Thyroid gland (tissue), 4 donors: Measurements from ENCODE around the gene SLC27A3. TPM values are rescaled to one million over a fixed set of nuclear protein-coding genes. Genes with fewer than 3 reads are reported as not detected.

Source experiments
- DNase-seq, 2 donors: peaks; one replicate each; pipeline ENCODE4 v3.0.0-alpha.2; 2019
- H3K27ac ChIP-seq, 3 donors: fragments of 200-600 bp; sonication (generic); 1 replicate in 2 of 3; 2 replicates in 1 of 3; pipeline ENCODE4 v1.5.1; 2016 to 2019; ENCODE audit warnings: mild to moderate bottlenecking in 1 of 3, moderate library complexity in 1 of 3
- H3K27me3 ChIP-seq: fragments of 200-600 bp; sonication (generic); one replicate; pipeline ENCODE4 v1.5.1; 2019
- H3K36me3 ChIP-seq, 2 donors: fragments of 200-600 bp; sonication (generic); one replicate each; pipeline ENCODE4 v1.5.1; 2016 to 2019
- H3K4me1 ChIP-seq, 2 donors: fragments of 200-600 bp; sonication (generic); one replicate each; pipeline ENCODE4 v1.5.1; 2017 to 2019
- H3K4me3 ChIP-seq, 3 donors: fragments of 200-600 bp; sonication (generic); replicated peaks in 1 of 3; 1 replicate in 2 of 3; 2 replicates in 1 of 3; pipeline ENCODE4 v1.5.1; 2016; ENCODE audit warnings: mild to moderate bottlenecking in 1 of 3
- H3K9me3 ChIP-seq: fragments of 200-600 bp; sonication (generic); one replicate; pipeline ENCODE4 v1.5.1; 2017
- CTCF ChIP-seq, 6 experiments: fragments of 200-600 bp in 3 of 6; fragments of 450-650 bp in 3 of 6; sonication (generic) in 3 of 6; IDR thresholded peaks; one replicate each; pipeline ENCODE4 v1.5.1; 2016 to 2019; ENCODE audit warnings: antibody characterized with exemption in 6 of 6, mild to moderate bottlenecking in 2 of 6, inconsistent platforms in 1 of 6, moderate library complexity in 1 of 6
- POLR2A ChIP-seq, 2 donors: fragments of 450-650 bp; IDR thresholded peaks; one replicate each; pipeline ENCODE4 v1.6.1; 2017; ENCODE audit warnings: antibody characterized with exemption in 2 of 2, mild to moderate bottlenecking in 2 of 2, moderate library complexity in 1 of 2
- WGBS, 2 donors: methylation state at CpG; one replicate each; pipeline ENCODE4 v1.1.5; 2017; 5-methylcytosine and 5-hydroxymethylcytosine counted together
- intact Hi-C: fragments of 100-400 bp; cut with DNase I; formaldehyde crosslinking; loops from one replicate; pipeline ENCODE4 v1.15.1; 2023
- total RNA-seq, 4 donors: library from RNA; depleted of rRNA; stranded (reverse); fragments of >200 nt; gene quantifications; one replicate each; pipeline ENCODE4 v1.2.3, GENCODE V29; 2016

SLC27A3 gene
- total RNA-seq, 4 donors from 2014 or later: 14.4 to 32.5 (median 23.2) TPM

DNA sequence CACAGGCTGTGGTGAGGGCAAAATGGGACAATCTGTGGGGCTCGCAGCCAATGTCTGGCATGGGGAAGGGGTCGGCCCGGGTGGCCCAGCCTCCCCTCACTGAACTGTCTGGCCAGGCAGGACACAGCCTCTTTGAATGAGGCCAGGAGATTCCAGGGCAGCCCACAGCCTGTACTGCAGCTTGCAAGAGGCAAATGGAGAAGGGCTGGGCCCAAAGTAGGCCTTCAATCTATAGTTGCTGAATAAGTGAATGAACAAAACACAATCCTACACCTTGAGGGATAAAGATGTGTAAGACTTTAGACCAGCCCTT is 23.2 kb downstream of the SLC27A3 start:
- Histone ChIP-seq H3K27me3 (no peaks in the 10 kb centered on the region), H3K9me3 (no peaks in the 10 kb centered on the region), H3K36me3 (no peaks in the 10 kb centered on the region), H3K4me1 (peaks cover 0 to 1% of the 10 kb centered on the region in 2 donors), H3K4me3 (no peak overlapping the region), H3K27ac (no peak overlapping the region)
- DNase-seq: no peak
- intact Hi-C loops: loop anchor here (5.0 to 10.0 kb wide), 2 partner anchors 146 to 189 kb away; partner anchors contain the start of genes DENND4B and RAB13
- 75 to 85% methylated on average over 3 of the region's 3 CpGs for WGBS, 2 donors
- TF ChIP-seq POLR2A (IDR thresholded peaks at IDR 0.05) (no peak), CTCF (IDR thresholded peaks at IDR 0.05) (no peak)

DNA sequence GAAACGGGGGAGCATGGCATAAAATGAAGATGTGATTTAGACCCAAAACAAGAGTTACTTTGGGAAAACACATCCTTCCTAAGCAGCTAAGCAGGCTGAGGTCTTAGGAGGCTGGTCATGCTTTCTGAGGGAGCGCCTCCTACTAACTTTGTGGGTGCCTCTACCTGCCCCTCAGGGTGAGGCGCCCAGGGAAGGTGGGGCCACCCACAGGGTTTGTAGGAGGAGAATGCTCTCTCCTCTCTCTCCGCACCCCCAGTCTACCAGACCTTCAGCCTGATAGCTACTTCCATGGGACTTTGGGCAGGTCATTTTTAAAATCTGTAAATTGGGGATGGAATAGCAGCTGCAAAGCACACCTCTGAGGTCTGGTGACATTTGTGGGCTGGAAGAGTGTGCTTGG is 23.8 kb downstream of the SLC27A3 start:
- Histone ChIP-seq H3K27ac (no peak overlapping the region), H3K9me3 (no peaks in the 10 kb centered on the region), H3K4me3 (no peak overlapping the region), H3K4me1 (peaks cover 0 to 5% of the 10 kb centered on the region in 2 donors), H3K36me3 (no peaks in the 10 kb centered on the region), H3K27me3 (no peaks in the 10 kb centered on the region)
- TF ChIP-seq POLR2A (IDR thresholded peaks at IDR 0.05) (no peak), CTCF (IDR thresholded peaks at IDR 0.05) (no peak)
- WGBS, 2 donors: 86 to 98% methylated on average over 3 to 4 of the region's 4 CpGs
- intact Hi-C loops: loop anchor here (5.0 to 10.0 kb wide), 2 partner anchors 146 to 188 kb away; partner anchors contain the start of genes DENND4B and RAB13
- no peak for DNase-seq

DNA sequence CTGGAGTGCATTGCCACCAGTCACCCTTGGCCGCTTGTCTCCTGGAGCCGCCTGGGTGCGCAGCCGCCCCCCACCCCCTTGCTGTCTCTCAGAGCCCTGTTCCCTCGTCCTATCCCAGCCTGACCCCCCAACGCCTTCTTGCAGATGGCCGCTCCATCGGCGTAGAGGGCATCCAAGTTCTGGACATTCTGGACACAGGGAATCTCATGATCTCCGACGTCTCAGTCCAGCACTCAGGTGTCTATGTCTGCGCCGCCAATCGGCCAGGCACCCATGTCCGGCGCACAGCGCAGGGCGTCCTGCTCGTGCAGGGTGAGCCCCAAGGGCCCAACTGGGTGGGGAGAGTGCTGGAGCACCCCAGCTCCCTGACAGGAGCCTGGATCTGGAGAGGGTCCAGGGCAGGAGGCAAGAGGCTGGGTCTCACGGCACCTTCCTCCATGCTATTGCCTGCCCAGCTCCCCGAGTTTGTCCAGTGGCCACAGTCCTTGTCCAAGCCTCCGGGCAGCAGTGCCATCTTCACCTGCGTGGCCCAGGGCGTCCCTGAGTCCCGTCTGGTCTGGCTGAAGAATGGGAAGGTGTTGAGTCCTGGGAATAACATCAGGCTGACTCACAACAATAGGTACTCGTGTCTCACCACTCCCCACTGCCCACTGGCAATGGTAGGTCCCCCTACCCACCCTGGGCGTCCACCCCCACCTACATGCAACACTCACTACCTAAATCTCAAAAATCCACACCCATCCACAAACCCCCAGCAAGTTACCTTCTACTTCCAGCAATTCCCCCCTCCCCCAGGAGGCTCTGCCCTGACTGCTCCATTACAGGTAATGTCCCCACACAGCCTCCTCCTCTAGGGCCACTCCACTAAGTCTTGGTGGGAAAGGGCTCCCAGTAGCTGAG is 24.6 kb downstream of the SLC27A3 start:
- Histone ChIP-seq H3K27ac (no peak overlapping the region), H3K4me3 (no peak overlapping the region), H3K36me3 (no peaks in the 10 kb centered on the region), H3K9me3 (no peaks in the 10 kb centered on the region), H3K4me1 (peaks cover 0 to 5% of the 10 kb centered on the region in 2 donors), H3K27me3 (no peaks in the 10 kb centered on the region)
- 94% methylated on average over 18 to 25 of the region's 27 CpGs for WGBS, 2 donors
- DNase-seq: no peak
- intact Hi-C loops: loop anchor here (5.0 to 10.0 kb wide), 2 partner anchors 145 to 187 kb away; partner anchors contain the start of genes DENND4B and RAB13
- no peak for TF ChIP-seq POLR2A (IDR thresholded peaks at IDR 0.05)

GRCh38 chr1:153800516-153800915 is 25.3 kb downstream of the SLC27A3 start:
- Histone ChIP-seq H3K4me3 (no peak overlapping the region), H3K36me3 (no peaks in the 10 kb centered on the region), H3K4me1 (peaks cover 0 to 10% of the 10 kb centered on the region in 2 donors), H3K27me3 (no peaks in the 10 kb centered on the region), H3K9me3 (no peaks in the 10 kb centered on the region), H3K27ac (no peak overlapping the region)
- intact Hi-C loops: no loop called here
- TF ChIP-seq POLR2A (IDR thresholded peaks at IDR 0.05) (no peak), CTCF (IDR thresholded peaks at IDR 0.05) (no peak)
- no peak for DNase-seq
- WGBS, 2 donors: 78 to 100% methylated on average over 1 to 3 of the region's 7 CpGs

GRCh38 chr1:153801028-153801625 is 25.9 kb downstream of the SLC27A3 start:
- WGBS, 2 donors: 97 to 99% methylated on average over 5 to 6 of the region's 6 CpGs
- TF ChIP-seq CTCF (IDR thresholded peaks at IDR 0.05) (no peak), POLR2A (IDR thresholded peaks at IDR 0.05) (no peak)
- no peak overlapping the region for H3K27ac ChIP-seq
- H3K36me3 ChIP-seq: no peaks in the 10 kb centered on the region
- H3K4me3 ChIP-seq: no peak overlapping the region
- no peak for DNase-seq
- H3K4me1 ChIP-seq: peaks cover 0 to 14% of the 10 kb centered on the region in 2 donors
- intact Hi-C loops: no loop called here
- no peaks in the 10 kb centered on the region for H3K27me3 ChIP-seq
- H3K9me3 ChIP-seq: no peaks in the 10 kb centered on the region
